Measurements from ENCODE around the gene KCNN3.
"Not testable (repeated sequence)": the region's sequence is repeated elsewhere in the genome, so short reads cannot be mapped to it uniquely, and the experiment has no call there.

Gene KCNN3

DNA sequence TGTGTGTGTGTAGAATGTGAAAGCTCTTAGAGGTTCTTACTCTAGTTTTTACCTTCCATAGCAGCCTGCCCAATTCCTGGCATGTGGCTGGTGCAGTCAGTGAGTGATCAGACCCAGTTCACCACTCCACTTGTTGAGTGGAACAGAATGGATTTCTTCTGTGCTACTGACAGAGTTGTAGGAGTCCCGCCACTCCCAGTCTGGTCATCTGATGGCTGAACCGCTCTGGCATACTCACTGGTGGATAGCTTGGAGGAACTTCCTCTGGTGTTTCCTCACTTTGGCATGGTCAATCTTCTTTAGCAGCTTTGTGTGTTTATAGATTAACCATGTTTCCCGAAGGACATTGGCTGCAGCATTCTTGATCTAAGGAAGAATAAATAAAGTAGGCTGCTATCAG is 155.4 kb downstream of the KCNN3 start:
- in situ Hi-C loops (cut with MboI; ENCODE audit: low sequenced_read_pairs), result no loop called here

DNA sequence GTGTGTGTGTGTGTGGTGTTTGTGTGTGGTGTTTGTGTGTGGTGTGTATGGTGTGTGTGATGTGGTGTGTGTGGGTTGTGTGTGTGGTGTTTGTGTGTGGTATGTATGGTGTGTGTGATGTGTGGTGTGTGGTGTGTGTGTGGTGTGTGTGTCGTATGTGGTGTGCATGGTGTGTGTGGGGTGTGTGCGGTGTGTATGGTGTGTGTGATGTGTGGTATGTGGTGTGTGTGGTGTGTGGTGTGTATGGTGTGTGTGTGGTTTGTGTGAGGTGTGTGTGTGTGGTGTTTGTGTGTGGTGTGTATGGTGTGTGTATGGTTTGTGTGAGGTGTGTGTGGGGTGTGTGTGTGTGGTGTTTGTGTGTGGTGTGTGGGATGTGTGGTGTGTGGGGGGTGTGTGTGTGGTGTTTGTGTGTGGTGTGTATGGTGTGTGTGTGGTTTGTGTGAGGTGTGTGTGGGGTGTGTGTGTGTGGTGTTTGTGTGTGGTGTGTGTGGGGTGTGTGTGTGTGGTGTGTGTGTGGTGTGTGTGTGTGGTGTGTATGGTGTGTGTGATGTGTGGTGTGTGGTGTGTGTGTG is 155.9 kb downstream of the KCNN3 start:
- in situ Hi-C loops (cut with MboI; ENCODE audit: low sequenced_read_pairs), result no loop called here

DNA sequence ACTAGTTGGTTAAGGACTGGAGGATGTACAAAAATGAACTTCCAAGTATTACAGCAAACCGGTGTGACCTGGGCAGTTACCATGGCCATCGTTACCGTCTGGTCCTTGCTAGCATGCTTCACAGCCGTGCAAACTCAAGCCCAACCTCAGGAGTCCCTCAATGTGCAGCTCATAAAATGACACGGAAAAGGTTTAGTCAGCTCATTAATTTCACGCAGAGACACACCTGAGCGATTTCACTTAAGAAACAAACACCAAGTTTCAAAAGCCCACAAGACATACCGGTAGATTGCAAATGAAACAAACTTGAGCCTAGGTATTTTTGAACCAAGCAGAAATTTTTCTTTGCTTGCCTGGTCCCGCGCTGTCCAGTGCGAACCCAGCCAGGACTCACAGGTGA is 157.1 kb downstream of the KCNN3 start:
- in situ Hi-C loops (cut with MboI; ENCODE audit: low sequenced_read_pairs), result no loop called here

DNA sequence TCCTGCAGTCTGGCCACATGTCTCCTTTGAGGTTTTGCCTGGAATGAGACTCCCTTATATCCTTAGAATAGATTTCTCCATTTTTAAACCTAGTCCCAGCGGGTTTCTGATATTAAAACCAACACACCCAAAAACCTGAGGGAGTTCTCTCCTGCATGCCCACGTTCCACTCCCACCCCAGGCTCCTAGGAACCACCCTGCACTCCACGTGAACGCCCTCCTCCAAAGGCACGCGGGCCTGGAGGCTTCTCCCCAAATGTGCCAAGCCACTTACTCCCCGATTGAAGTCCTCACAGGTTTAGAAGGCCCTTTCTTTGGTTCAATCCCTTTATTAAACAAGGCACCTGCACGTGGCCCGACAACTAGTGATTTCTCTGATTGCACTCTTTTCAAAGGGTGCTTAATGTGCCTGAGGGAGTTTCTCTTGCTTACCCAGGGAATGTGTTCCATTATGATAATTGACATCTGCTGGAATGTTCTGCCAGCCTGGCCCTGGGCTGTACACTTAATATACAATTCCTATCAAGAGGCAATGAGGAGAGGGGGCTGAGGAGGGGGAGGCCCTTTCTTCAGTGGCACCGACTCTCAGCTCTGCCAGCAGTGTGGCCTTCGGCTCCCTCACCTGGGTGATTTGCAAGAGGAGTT is 157.8 kb downstream of the KCNN3 start:
- in situ Hi-C loops (cut with MboI; ENCODE audit: low sequenced_read_pairs), result no loop called here

DNA sequence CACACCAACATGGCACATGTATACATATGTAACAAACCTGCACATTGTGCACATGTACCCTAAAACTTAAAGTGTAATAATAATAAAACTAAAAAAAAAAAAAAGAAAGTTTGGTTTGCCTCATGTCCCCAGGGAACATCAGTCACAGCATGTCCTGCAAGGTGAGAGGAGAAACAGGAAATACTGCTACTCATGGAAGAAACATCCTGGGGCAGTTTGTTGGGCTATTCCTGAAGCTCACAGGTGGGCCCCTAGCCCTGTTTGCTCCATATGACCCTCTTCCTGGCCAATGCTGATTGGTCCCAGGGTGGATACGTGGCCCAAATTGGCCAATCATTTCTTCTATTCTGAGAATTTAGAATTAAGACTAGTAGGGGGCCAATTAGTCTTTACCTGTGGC is 158.7 kb downstream of the KCNN3 start:
- in situ Hi-C loops (cut with MboI; ENCODE audit: low sequenced_read_pairs), result no loop called here

DNA sequence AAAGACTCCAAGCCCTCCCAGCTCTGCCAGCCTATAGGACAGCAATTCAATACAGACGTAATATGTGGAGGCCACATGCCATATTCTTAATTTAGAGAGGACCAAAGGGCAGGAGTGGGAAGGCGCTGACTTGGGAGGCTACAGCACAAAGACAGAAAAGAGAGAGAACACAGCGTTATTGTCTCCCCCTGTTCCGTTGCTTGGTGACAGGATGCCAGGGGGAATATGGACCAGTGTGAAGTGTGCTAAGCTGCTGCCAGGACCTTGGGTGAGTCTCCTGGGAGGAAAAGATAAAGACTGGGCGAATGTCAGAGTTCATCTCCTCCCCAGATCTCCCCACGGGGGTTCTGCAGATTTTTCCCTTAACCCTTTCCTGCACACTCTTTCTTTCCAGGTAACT is 160.0 kb downstream of the KCNN3 start:
- in situ Hi-C loops (cut with MboI; ENCODE audit: low sequenced_read_pairs), result no loop called here

DNA sequence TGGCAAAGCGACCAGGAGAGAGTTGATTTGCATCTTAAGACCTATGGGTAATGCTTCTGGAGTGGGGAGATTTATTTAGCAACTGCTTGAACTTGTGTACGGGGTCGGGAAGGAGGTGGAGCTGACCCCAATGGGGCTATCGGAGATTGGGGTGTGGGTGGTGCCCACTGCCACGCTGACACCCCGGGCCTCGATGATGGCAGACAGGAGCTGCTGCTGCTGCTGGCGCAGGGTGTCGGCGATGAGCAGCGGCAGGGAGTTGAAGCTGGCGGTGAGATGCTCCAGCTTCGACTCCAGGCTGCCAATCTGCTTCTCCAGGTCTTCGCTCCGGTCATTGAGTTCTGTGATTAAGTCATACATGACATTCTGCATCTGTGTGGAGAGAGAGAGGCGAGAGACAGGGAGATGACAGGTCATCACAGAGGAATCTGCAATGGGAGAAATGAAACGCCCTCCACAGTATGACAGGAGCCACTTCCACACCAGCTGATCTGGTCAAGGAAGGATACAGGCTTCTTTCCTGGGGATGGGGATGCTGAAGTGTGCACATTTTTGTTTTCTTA is 162.1 kb downstream of the KCNN3 start:
- in situ Hi-C loops (cut with MboI; ENCODE audit: low sequenced_read_pairs), result no loop called here

DNA sequence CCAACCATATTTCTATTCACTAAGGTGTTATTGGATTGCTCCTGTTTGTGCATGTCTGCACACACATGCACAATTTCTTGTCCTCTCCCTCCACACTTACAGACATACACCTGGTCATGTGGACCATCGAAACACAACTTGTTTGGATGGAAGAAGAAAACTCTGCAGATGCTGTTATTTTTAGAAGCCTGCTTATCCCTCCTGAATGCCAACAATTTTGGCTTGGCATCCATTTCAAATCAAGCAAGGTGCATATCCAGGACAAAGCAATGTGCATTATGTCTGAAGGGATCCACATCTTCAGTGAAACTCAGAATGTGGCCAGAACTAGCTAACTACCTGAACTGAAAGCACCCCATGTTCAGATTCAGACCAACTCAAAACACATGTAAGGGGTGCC is 163.2 kb downstream of the KCNN3 start:
- in situ Hi-C loops (cut with MboI; ENCODE audit: low sequenced_read_pairs), result no loop called here

DNA sequence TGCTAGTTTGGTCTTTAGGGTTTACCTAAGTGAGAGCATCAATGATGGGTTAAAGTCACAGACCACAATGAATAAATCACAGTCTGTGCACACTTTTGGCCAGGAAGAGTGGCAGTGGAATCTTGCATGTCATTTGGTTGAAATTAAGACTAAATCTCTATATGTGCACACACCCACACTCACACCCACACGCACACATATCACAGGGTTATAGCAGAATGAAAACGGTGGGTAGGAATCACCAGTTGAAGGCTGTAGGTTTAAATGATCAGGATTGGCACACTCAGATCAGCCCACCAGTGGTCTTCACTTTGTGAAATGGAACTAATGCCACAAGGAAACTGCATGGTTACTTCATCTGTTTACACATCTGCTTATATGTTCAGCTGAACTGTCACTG is 164.5 kb downstream of the KCNN3 start:
- in situ Hi-C loops (cut with MboI; ENCODE audit: low sequenced_read_pairs), result no loop called here

DNA sequence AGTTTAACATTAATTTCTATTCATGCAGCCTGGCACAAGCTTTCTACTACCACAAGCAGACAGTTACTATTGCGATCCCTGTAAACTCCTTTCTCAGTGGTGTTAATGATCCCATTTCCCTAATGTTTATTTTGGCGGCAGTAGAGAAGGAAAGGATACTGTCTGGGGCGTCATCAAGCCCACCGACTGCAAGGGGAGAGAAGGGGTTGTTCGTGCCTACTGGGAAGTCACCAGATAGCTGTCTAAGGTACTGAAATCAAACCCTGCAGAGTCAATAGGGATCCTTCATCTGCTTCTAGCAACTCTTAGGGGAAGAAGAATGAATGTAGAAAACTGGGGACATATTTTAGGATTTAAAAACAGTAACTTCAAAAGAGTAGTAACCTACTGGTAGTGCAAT is 166.9 kb downstream of the KCNN3 start:
- in situ Hi-C loops (cut with MboI; ENCODE audit: low sequenced_read_pairs), result no loop called here

DNA sequence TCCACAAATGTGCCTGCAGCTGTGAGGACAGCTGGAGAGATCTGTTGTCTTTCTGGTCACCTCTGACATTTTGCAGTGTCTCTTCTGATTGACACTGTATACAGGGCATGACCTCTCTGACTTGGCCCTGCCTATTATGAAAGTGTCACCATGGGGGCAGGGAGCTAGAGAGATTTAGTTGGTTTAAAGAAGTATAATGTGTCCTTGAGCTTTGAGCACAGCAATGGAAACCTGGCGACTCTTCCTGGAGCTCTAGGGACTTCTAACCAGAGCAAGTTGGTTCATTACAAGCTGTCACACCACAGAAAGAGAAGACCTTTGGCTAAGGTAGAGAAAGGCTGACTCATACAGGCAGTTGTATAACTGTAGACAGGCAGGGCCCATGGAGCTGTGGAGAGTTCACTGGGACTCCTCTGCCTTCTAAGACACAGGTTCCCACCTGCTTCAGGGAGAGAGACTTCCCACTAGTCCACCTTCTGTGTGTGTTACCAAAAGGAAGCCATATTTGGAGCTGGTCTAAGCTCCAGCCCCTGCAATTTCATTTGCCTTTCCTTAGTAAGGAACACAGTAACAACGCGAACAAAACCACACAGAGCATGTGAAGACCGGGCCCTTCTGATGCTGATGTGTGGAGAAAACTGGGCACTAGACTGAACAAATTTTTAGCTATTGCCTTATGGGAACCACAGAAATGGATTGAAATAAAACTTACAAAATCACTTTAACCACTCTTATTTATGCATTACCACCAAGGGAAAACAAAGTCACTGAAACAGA is 171.6 kb downstream of the KCNN3 start:
- in situ Hi-C loops (cut with MboI; ENCODE audit: low sequenced_read_pairs), result no loop called here

DNA sequence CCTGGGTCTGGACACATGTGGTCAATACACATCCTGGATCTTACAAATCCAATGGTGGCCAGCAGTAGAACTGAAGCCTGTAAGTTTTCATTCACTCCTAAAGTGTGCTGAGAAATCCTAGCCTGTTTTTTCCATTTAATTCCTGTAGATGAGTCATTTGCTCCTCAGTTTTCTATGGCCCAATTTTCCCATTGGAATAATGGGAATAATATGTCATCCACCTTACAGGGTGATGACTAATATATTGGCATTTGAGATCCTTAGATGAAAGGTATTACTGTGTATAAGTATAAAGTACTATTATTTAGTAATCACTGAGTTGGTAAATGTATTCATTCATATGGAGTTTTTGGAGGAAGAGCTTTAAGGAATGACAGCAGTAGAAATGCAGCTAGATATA is 172.4 kb downstream of the KCNN3 start:
- in situ Hi-C loops (cut with MboI; ENCODE audit: low sequenced_read_pairs), result no loop called here

DNA sequence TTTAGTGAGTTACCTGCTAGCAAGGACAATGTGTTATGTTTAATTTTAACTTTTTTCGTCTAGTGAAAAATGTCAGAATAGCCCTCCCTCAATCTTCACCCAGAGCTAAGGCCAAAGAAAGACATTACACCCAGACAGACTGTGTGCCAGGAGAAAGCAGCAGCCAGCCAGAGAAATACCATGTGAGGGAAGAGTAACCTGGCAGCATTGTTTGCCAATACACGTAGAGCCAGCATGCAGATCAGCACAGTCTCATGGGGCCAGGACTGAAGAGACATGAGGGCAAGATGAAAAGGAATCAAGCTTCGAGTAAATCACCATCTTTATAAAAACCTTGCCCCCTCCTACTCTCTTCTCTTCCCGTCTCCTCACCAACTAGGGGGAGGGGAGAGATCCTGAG is 173.6 kb downstream of the KCNN3 start:
- in situ Hi-C loops (cut with MboI; ENCODE audit: low sequenced_read_pairs), result no loop called here

DNA sequence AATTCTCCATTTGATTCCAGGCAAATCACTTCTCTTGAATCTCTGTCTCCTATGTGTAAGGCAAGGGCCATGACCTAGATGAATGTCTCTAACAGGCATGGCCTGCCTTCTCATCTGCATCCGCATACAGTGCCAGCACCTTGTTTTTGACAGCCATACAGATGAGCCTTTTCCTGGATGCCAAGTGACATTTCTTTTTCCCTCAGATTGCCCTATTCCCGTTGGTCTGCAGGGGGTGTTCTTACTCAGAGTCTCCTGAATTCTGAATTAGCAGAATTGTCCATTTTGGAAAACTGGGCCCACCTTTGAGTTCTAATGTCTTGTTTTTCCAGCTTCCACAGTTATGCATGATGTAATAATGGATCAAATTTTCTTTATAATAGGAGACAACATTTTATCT is 174.1 kb downstream of the KCNN3 start:
- in situ Hi-C loops (cut with MboI; ENCODE audit: low sequenced_read_pairs), result no loop called here

DNA sequence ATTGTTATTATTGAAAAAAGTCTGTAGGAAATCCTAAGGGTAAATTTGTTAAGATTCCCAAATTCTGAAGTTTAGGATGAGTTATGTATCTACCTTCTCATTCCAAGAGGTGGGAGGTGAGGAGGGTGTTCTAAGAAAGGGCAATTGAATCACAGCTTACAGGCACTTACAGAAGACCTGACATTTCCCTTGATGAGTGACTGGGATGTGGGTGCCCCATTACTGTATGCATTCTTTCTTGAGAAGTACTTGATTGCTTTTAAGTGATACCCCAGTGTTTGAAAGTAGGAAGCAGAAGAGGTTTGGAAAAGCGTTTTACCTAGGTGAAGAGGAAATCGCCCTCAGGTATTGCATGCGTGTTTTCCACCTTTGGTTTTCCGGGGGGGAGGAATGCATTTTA is 175.1 kb downstream of the KCNN3 start:
- in situ Hi-C loops (cut with MboI; ENCODE audit: low sequenced_read_pairs), result no loop called here

DNA sequence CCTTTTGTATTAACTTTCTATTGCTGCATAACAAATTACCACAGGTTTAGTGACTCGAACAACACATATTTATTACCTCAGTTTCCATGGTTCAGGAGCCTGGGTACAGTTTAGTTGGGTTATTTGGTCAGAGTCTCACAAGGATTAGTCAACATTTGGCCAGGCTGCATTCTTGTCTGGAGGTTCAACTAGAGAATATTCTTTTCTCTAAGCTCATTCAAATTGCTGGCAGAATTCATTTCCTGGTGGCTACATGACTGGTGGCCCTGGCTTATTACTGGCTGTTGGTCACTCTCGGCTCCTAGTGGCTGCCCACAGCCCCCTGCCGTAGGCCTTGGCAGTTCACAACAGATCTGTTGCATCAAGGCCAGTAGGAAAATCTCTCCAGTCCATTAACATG is 181.0 kb downstream of the KCNN3 start:
- in situ Hi-C loops (cut with MboI; ENCODE audit: low sequenced_read_pairs), result no loop called here

DNA sequence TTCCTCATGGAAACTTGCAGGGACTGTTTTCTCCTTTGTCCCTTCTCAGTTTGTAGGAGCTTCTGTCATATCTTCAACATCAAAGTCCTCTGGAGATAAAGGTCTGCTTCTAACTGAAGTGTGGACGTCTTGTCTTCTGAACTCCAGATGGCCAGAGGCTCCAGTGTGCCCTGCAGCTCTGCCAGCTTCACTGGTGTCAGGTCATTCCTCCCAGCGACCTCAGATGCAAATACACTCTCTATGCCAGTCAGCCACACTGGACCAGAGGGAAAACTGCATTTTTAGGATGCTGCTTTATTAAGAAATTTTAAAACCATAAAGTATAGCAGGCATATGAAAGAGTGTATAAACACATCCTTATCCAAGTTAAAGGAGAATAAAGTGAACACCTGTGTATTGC is 183.6 kb downstream of the KCNN3 start:
- in situ Hi-C loops (cut with MboI; ENCODE audit: low sequenced_read_pairs), result no loop called here

DNA sequence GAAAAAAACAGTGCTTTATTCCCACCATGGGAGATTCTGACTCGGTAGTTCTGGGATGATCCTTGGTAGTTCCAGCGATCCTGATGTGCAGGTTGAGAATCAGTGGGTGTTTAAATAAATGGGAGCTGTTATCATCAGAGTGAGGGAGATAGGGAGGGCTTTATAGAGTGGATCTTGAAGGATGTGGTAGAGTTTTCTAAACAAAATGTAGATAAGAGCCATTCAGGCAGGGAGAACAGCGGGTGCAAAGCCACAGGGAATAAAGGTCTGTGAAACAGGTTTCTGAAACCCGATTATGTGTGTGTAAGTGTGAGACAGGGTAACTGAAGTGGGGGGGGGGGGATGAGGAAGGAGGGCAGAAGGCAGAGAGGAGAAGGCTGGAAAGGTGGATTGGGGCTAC is 186.3 kb downstream of the KCNN3 start:
- in situ Hi-C loops (cut with MboI; ENCODE audit: low sequenced_read_pairs), result no loop called here

DNA sequence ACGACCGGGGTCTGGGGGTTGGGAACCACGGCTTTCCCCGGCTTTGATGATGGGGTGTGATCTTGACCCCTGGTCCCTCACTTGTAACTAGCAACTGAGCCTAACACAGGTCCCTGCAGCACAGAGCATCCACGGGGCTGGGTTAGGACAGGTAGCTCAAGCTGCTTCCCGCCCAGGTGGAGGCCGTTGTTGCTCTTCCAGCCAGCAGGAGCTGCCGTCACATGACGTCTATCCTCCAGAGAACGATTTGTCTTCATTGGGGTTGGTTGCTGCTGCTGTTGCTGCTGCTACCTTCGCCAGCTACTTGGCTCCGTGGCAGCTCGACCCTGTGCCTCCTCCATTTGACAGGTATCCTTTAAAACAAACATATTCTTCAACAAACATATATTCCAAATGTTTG is 187.8 kb downstream of the KCNN3 start:
- in situ Hi-C loops (cut with MboI; ENCODE audit: low sequenced_read_pairs), result no loop called here

DNA sequence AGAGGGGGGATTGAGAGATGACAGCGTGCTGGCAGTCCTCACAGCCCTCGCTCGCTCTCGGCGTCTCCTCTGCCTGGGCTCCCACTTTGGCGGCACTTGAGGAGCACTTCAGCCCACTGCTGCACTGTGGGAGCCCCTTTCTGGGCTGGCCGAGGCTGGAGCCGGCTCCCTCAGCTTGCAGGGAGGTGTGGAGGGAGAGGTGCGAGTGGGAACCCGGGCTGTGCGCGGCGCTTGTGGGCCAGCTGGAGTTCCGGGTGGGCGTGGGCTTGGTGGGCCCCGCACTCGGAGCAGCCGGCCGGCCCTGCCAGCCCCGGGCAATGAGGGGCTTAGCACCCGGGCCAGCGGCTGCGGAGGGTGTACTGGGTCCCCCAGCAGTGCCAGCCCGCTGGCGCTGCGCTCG is 192.2 kb downstream of the KCNN3 start:
- in situ Hi-C loops (cut with MboI; ENCODE audit: low sequenced_read_pairs), result not testable (repeated sequence)

DNA sequence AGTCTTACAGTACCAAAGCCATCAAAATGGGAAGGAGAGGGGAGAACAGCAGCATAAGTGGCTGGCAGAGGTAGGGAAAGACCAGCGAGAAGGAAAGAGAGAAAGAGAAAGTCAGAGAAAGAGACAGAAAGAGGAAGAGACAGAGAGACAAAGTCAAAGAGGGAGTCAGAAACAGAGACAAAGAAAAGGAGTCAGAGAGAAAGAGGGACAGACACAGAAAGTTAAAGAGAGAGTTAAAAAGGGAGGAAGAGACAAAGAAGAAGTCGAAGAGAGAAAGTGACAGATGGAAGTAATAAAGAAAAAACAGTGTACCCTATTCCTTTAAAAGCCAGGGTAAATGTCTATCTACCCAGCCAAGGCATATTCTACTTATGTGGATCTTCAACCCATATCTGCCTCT is 193.2 kb downstream of the KCNN3 start:
- in situ Hi-C loops (cut with MboI; ENCODE audit: low sequenced_read_pairs), result not testable (repeated sequence)

DNA sequence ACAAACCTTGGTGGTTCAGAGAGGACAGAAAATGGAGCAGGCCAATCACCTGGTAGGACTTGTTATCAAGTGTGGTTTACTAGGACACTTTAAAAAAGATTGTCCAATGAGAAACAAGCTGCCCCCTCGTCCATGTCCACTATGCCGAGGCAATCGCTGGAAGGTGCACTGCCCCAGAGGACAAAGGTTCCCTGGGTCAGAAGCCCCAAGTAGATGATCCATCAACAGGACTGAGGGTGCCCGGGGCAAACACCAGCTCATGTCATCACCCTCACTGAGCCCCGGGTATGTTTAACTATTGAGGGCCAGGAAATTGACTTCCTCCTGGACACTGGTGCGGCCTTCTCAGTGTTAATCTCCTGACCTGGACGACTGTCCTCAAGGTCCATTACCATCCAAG is 195.6 kb downstream of the KCNN3 start:
- in situ Hi-C loops (cut with MboI; ENCODE audit: low sequenced_read_pairs), result not testable (repeated sequence)
